CD4-positive, alpha-beta T cell treated with Interleukin-17A for 1 hour (primary cell): ENCODE data around the gene GNAZ.

Experiments
- DNase-seq: peaks from one replicate; pipeline ENCODE4 v3.0.0-alpha.2; 2020

Gene GNAZ

GRCh38 chr22:23159291-23159630, 88.9 kb downstream of the GNAZ start:
- no peak for DNase-seq

DNA sequence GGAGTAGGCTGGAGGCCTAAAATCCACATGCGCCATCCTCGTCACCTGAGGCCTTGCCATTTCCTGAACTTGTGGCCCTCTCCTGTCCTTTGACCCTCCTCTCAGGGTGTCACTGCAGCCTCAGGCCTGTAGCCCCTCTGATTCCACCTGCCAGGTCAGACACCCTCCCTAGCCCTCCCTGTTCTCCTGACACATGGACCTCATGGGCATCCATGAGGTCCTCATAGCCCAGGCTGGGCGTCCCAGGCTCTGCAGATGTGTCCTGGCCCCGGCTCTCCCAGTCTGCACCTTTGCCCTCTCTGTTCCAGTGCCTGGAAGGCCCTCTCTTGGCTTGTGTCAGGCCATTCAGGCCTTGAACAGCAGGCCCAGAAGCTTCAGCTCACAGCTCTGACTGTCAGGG, 90.7 kb downstream of the GNAZ start:
- no peak for DNase-seq

DNA sequence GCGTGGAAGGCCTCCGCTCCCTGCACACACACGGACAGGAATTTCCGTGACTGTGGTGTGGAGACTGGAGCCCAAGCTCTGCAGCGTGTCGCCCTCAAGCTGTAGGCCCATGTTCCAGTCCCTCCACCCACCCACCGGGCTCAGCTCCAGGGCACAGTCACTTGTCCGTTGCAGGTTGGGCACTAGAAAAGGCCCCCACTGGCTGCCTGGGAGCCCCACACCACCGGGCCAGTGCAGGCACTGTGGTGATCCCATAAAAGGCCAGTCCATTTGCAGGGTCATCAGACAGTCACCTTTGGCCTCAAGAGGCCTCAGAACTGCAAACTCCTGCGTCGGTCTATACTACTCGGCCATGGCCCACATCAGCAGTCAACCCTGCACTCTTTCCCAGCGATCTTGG, 91.3 kb downstream of the GNAZ start:
- no peak for DNase-seq

DNA sequence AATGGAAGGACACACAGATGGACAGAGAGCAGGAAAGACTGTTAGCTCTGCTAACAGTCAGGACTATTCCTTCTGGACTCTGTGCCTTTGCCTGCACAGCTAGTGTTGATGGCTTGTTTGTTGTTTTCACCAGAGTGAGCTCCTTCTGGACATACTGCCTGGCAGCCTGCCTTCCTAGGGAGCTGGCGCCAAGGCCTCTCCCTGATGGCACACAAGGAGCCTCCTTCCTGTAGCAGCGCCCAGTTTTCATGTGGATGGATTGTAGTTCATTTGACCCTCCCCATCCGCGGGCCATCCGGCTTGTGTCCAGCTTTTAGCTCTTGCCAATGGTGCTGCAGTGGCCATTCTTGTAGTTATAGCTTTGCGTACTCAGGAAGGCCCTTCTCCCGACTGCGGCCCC, 93.3 kb downstream of the GNAZ start:
- no peak for DNase-seq

DNA sequence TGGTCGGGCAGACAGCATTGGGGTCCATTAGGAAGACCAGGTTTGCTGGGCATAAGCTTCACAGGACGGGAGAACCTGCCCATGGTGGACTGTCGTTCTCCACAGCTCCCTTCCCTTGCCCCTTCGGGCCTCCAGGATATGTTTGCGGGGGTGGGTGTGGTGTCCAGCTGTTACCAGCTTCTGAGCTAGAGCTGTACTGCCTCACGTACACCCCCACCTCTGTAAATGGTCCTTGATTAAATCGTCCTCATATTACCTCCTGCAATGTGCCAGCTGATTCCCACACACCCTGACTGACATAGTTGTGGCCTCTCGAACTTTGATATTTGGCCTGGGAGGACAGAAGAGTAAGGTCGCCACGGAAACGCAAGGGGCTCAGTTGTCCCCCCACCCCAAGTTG, 93.8 kb downstream of the GNAZ start:
- DNase-seq: no peak

GRCh38 chr22:23166042-23166831, 95.9 kb downstream of the GNAZ start:
- DNase-seq: no peak

- no peak for DNase-seq
Observed at GRCh38 chr22:23166841-23167616, 96.7 kb downstream of the GNAZ start.

GRCh38 chr22:23168391-23169042, 98.2 kb downstream of the GNAZ start:
- no peak for DNase-seq

GRCh38 chr22:23169043-23169406, 98.7 kb downstream of the GNAZ start:
- DNase-seq: no peak
